Nephron (organoid): ENCODE results near the gene NDUFS5.

Source experiments
- H3K27ac Mint-ChIP-seq, 3 experiments: 2 replicates each; pipeline ENCODE4 v1.8.0; 2020; ENCODE audit warnings: mixed read lengths in 3 of 3, mild to moderate bottlenecking in 2 of 3, moderate library complexity in 1 of 3
- H3K27me3 Mint-ChIP-seq: 2 replicates; pipeline ENCODE4 v1.8.0; 2021; ENCODE audit warnings: low read depth, mild to moderate bottlenecking, moderate library complexity, mixed read lengths
- H3K36me3 Mint-ChIP-seq: 2 replicates; pipeline ENCODE4 v1.8.0; 2020; ENCODE audit warnings: low read depth, mixed read lengths
- H3K4me1 Mint-ChIP-seq: 2 replicates; pipeline ENCODE4 v1.8.0; 2020; ENCODE audit warnings: mixed read lengths
- H3K4me3 Mint-ChIP-seq, 3 experiments: 2 replicates each; pipeline ENCODE4 v1.8.0; 2020; ENCODE audit warnings: mild to moderate bottlenecking in 3 of 3, mixed read lengths in 3 of 3, moderate library complexity in 2 of 3
- H3K9me3 Mint-ChIP-seq: 2 replicates; pipeline ENCODE4 v1.8.0; 2020; ENCODE audit warnings: mixed read lengths
- CTCF ChIP-seq, 3 experiments: fragments of 200-600 bp; sonication (generic); IDR thresholded peaks; one replicate each; pipeline ENCODE4 v1.5.0; 2021; ENCODE audit warnings: antibody characterized with exemption in 3 of 3; ENCODE audit not compliant: unreplicated experiment in 3 of 3

Gene NDUFS5

GRCh38 chr1:38997901-38998190 lies 28.3 kb upstream of the NDUFS5 start:
- TF ChIP-seq CTCF (IDR thresholded peaks at IDR 0.05; ENCODE audit: unreplicated experiment in 3 of 3): no peak
- peak overlapping the region in 1 of 3 experiments; percentile 22 for H3K27ac Mint-ChIP-seq

GRCh38 chr1:39001516-39002421 lies 24.4 kb upstream of the NDUFS5 start:
- Mint-ChIP-seq H3K4me3 (no peak overlapping the region), H3K27me3 (no peaks in the 10 kb centered on the region), H3K27ac (peak overlapping the region in 2 of 3 experiments; percentile 22 to 93), H3K4me1 (peaks cover 12% of the 10 kb centered on the region), H3K36me3 (peaks cover 72% of the 10 kb centered on the region), H3K9me3 (no peaks in the 10 kb centered on the region)
- TF ChIP-seq CTCF (IDR thresholded peaks at IDR 0.05; ENCODE audit: unreplicated experiment in 3 of 3): no peak

More at GRCh38 chr1:38997901-38998190, 28.3 kb upstream of the NDUFS5 start:
- peaks cover 61% of the 10 kb centered on the region for H3K36me3 Mint-ChIP-seq
- no peaks in the 10 kb centered on the region for H3K27me3 Mint-ChIP-seq
- no peaks in the 10 kb centered on the region for H3K9me3 Mint-ChIP-seq
- no peak overlapping the region for H3K4me3 Mint-ChIP-seq
- H3K4me1 Mint-ChIP-seq: peaks cover 23% of the 10 kb centered on the region

- Mint-ChIP-seq H3K27me3 (no peaks in the 10 kb centered on the region), H3K27ac (no peak overlapping the region), H3K36me3 (peaks cover 71% of the 10 kb centered on the region), H3K9me3 (no peaks in the 10 kb centered on the region), H3K4me3 (no peak overlapping the region), H3K4me1 (no peaks in the 10 kb centered on the region)
- TF ChIP-seq CTCF (IDR thresholded peaks at IDR 0.05; ENCODE audit: unreplicated experiment in 3 of 3): no peak
Measured at GRCh38 chr1:39003281-39003680, 22.9 kb upstream of the NDUFS5 start.

- no peaks in the 10 kb centered on the region for H3K4me1 Mint-ChIP-seq
- no peak overlapping the region for H3K27ac Mint-ChIP-seq
- H3K27me3 Mint-ChIP-seq: no peaks in the 10 kb centered on the region
- H3K4me3 Mint-ChIP-seq: no peak overlapping the region
- H3K36me3 Mint-ChIP-seq: peaks cover 75% of the 10 kb centered on the region
- no peak for TF ChIP-seq CTCF (IDR thresholded peaks at IDR 0.05; ENCODE audit: unreplicated experiment in 3 of 3)
- no peaks in the 10 kb centered on the region for H3K9me3 Mint-ChIP-seq
Measured at GRCh38 chr1:39003794-39004193, 22.4 kb upstream of the NDUFS5 start.

- no peaks in the 10 kb centered on the region for H3K4me1 Mint-ChIP-seq
- TF ChIP-seq CTCF (IDR thresholded peaks at IDR 0.05; ENCODE audit: unreplicated experiment in 3 of 3): no peak
- H3K27ac Mint-ChIP-seq: no peak overlapping the region
- H3K27me3 Mint-ChIP-seq: no peaks in the 10 kb centered on the region
- H3K9me3 Mint-ChIP-seq: no peaks in the 10 kb centered on the region
- H3K4me3 Mint-ChIP-seq: no peak overlapping the region
- peaks cover 71% of the 10 kb centered on the region for H3K36me3 Mint-ChIP-seq
Measured at GRCh38 chr1:39006287-39006686, 19.9 kb upstream of the NDUFS5 start.
